AG09319 (cell line): ENCODE measurements around the gene CCSER1.

Experiments
- DNase-seq: peaks from one replicate; pipeline ENCODE4 v3.0.0-alpha.2; 2010; ENCODE audit warnings: low read depth; ENCODE audit errors: extremely low read depth
- TF ChIP-seq, protein P1 (sequence below): IDR thresholded peaks from 2 replicates; pipeline ENCODE4 v1.5.1; 2011; ENCODE audit warnings: low read depth, mild to moderate bottlenecking, inconsistent platforms, low read length, moderate library complexity

Gene CCSER1

GRCh38 chr4:90766837-90767236 is 639.6 kb downstream of the CCSER1 start:
- TF ChIP-seq, protein P1, sequence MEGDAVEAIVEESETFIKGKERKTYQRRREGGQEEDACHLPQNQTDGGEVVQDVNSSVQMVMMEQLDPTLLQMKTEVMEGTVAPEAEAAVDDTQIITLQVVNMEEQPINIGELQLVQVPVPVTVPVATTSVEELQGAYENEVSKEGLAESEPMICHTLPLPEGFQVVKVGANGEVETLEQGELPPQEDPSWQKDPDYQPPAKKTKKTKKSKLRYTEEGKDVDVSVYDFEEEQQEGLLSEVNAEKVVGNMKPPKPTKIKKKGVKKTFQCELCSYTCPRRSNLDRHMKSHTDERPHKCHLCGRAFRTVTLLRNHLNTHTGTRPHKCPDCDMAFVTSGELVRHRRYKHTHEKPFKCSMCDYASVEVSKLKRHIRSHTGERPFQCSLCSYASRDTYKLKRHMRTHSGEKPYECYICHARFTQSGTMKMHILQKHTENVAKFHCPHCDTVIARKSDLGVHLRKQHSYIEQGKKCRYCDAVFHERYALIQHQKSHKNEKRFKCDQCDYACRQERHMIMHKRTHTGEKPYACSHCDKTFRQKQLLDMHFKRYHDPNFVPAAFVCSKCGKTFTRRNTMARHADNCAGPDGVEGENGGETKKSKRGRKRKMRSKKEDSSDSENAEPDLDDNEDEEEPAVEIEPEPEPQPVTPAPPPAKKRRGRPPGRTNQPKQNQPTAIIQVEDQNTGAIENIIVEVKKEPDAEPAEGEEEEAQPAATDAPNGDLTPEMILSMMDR: no peak
- DNase-seq: no peak

- DNase-seq: no peak
- TF ChIP-seq, protein P1: no peak
These were observed 642.1 kb downstream of the CCSER1 start for GRCh38 chr4:90769251-90769650.

GRCh38 chr4:90780193-90780592 is 653.0 kb downstream of the CCSER1 start:
- no peak for DNase-seq
- TF ChIP-seq, protein P1: no peak

DNA sequence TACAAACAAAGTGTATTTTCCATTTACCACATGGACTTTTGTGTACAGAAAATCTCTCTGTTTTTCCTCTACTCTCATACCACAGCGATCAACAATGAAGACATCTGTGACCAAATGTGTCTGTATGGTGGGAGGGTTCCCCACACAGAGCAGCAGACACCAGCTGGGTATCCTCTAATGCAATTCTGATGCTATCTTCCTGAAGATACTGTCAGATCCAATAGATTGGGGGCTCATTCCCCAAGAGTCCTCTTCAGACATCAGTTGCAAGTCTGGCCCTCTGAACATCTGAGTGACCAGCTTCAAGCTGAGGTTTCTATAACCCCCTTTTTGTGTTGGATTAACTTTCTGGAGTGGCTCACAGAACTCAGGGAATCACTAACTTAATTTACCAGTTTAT is 659.4 kb downstream of the CCSER1 start:
- DNase-seq: no peak
- TF ChIP-seq, protein P1: no peak

- DNase-seq: no peak
- TF ChIP-seq, protein P1: no peak
These were observed 665.5 kb downstream of the CCSER1 start for GRCh38 chr4:90792696-90793095.

- TF ChIP-seq, protein P1: no peak
These were observed 671.8 kb downstream of the CCSER1 start for GRCh38 chr4:90798948-90799347.

GRCh38 chr4:90799895-90800294 is 672.7 kb downstream of the CCSER1 start:
- DNase-seq: no peak
- TF ChIP-seq, protein P1: no peak

More at GRCh38 chr4:90798948-90799347, 671.8 kb downstream of the CCSER1 start:
- no peak for DNase-seq
